A172 (cell line): ENCODE data around the gene USP24. TPM values are rescaled to one million over a fixed set of nuclear protein-coding genes. Genes with fewer than 3 reads are reported as not detected.
A peak's percentile ranks its signal among the peaks of the same experiment; 100 is the strongest.
"Not testable (repeated sequence)": the region's sequence is repeated elsewhere in the genome, so short reads cannot be mapped to it uniquely, and the experiment has no call there.

Experiments
- DNase-seq: peaks from one replicate; pipeline ENCODE4 v3.0.0-alpha.2; 2015; ENCODE audit warnings: low spot score
- total RNA-seq: library from RNA; depleted of rRNA; stranded (reverse); fragments of >200 nt; shearing (Covaris generic); gene quantifications from 2 replicates; pipeline ENCODE4 v1.2.3, GENCODE V29; 2014

The USP24 gene
- total RNA-seq, 1 experiment from 2014 or later, result 22.1 TPM

DNA sequence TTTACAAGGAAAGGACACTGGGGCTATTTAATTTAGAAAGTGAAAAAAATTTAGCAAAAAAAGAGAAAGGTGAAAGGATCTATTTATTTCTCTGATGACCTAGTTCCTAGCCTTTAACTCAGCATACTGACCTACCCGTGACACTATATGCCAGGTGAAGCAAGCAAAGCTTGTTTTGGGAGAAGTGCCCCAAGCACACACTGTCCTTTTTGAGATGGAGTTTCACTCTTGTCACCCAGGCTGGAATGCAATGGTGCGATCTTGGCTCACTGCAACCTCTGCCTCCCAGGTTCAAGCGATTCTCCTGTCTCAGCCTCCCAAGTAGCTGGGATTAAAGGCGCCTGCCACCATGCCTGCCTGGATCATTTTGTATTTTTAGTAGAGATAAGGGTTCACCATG is 14.6 kb upstream of the USP24 start:
- not testable (repeated sequence) for DNase-seq

DNA sequence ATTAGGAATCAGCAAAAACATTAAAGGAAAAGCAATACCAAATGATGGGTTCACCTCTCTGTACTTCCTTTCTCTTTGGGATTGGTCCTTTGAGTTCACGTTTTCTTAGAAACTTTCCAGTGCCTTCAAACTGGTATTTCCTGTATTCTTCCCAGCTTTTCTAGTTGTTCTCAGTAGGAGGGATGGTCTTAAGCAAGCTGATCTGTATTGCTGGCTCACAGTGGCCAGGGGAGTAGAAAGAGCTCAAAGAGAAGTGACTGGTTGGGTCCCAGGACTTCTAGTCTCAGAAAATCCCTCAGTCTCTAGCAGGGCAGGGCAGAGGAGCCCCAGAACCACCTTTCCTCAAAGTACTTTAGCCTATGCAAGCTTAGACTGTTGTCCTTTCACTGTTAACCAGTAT is 10.1 kb upstream of the USP24 start:
- DNase-seq, result no peak

DNA sequence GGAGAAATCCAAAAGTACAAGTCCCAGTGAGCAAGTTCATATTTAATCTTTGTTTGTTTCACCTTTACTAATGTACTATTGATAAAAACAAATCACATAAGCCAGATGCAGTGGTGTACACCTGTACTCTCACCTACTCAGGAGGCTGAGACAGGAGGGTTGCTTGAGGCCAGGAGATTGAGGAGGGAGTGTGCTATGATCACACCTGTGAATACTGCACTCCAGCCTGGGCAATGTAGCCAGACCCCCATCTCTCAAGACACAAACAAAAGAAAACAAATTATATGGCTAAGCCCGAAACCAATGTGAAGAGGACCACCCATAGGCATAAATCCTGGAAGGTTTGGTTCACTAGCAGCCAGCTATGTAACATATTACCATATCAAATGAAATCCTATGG is 9.6 kb upstream of the USP24 start:
- DNase-seq, result no peak

DNA sequence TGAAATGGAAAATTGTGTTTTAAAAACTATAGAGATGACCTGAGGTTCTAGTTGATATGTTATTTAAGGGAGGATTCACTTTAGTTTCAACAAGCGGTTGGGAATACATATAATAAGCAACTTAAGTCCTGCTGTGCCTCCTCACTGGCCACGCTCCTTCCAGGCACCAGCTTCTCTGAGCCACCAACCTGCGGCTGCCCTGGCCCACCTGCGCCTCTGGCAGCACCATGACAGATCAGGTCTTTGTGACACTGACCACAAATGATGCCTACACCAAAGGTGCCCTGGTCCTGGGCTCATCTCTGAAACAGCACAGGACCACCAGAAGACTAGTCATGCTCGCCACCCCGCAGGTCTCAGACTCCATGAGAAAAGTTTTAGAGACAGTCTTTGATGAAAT is 7.0 kb upstream of the USP24 start:
- DNase-seq, result no peak

DNA sequence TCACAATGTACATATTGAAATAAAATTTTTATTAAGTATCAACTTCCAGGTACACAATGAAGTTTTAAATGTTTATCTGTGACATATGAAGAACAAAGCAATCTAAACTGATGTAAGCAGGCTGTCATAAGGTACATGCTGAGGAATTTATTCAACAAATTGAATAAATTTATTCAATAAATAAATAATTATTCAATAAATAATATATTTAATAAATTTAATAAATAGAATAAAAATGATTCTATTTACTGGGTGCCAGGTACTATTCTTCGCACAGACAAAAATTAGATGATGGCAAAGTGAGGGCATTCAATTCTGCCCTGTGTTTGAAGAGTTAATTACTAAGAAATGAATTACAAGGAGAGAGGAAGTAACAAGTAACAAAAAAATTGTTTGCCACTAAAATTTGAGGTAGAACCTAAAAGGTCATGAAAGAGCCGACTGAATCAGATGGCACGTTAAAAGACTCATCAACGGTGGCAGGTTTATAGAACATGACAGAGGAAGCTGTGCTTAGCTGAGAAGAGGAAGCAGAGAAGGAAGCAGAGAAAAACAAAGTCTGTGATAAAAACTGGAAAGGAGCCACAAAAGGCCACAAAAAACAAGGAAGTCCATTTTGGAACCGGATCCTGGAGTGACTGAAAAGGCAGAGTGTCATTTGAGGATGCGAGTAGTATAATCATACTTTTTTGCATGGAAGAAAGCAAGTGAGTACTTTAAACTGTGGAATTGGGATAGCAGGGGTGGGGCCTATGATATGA is 2.2 kb upstream of the USP24 start:
- DNase-seq, result peak; percentile 13

DNA sequence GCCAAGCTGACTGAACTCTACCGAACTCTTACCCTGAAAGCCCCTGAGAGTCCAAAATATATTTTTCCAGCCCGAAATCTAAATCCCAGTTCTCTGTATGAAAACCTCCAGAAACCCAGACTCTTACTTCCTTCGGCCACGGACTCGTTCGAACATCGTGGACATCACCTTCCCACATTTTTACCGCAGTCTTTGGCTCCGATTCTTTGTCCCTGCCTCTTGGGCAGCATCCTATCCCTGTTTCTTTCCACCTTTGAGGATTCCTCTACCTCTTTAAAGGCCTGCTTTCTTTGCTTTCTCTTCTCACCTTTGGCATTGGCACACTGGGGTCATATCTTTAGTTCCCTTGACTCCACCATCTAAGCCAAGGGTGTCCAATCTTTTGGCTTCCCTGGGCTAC is 932 bp upstream of the USP24 start:
- no peak for DNase-seq

DNA sequence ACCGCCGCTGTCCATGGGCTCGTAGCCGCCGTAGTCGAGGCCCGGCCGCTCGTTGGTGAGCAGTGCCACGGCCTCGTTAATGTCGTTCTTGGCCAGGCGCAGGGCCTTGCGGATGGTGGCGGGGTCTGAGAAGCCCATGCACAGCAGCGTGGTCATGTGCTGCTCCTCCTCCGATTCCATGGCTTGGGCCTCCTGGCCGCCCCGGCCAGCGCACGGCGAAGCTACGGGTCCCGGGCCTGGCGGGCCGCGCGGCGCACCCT is 300 bp downstream of the USP24 start:
- DNase-seq, result no peak

DNA sequence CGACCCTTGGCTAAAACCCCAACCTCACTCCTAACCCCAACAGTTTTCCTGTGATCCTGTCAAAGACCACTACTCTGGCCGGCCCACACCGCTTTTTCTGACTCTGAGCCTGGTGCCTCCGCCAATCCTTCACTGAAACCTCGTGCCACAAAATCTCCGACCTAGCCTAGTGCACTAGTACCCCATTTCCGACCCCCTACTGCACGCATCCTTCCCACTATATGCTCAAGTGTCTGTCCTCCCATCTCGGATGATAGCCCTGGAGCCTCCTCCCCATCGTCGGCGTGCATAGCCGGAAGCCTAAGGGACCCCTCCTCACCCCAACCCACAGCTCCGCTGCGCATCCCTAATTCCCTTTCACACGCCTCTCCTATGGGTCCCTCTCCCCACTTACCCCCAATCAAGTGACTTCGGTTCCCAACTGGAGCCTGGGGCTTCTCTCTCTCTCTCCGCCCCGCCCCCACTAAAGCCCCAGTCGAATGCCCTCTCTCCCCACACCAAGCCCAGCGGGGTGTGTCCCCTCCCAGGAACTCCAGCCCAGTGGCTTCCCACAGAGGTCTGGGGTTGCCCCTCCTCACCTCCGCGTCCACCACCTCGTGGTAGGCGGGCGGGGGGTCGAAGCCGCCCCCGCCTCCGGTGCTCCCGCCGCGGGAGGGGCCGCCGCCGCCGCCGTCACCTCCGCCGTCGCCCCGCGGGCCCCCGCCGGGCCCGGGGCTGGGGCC is 791 bp downstream of the USP24 start:
- peak; percentile 8 for DNase-seq

DNA sequence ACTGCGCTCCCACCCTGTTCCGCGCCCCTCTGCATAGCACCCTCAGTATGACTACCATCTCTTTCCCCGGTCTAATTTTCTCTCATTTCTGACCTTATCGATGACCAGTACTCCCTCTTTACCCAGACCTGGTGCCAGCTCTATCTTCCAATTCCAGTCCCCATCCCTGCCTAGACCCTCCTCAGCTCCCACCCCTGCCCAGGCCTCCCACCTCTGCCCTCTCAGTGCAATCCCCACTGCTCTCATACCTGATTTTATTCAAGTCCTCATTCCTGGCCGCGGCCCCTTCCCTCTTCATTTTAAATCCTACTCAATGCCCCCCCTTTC is 1.3 kb downstream of the USP24 start:
- no peak for DNase-seq

DNA sequence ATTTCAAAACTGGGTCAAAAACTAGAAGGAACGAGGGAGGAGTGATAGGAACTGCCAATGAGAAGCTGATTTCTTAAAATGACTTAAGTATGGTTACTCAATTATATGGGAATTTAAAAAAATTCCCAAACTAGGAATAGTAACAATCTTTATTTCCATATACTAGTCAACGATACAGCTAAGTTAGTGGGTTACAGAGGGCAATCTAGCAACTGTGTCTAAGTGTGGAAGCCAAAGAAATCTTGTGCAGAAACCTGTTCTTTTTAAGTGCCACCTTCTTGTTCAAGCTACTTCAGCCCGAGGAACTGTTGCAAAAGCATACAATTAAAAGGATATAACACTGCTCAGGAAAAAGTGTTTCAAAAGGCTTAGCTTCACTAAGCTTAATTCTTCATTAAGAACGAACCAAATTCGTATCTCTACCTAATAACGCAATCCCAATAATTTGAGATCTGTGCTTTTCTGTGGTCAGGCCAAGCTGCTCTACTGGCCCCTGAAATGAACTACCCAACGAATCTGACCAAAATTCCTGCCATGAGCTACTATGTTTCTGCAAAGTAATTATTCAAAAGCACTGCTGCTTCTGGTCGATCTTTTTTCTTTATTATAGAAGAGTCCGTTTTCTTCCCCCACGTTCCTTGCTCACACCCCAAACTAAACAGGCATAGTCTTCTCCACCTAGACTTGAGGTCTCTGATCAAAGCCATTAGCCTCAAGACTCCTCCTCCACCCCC is 1.8 kb downstream of the USP24 start:
- DNase-seq, result no peak

DNA sequence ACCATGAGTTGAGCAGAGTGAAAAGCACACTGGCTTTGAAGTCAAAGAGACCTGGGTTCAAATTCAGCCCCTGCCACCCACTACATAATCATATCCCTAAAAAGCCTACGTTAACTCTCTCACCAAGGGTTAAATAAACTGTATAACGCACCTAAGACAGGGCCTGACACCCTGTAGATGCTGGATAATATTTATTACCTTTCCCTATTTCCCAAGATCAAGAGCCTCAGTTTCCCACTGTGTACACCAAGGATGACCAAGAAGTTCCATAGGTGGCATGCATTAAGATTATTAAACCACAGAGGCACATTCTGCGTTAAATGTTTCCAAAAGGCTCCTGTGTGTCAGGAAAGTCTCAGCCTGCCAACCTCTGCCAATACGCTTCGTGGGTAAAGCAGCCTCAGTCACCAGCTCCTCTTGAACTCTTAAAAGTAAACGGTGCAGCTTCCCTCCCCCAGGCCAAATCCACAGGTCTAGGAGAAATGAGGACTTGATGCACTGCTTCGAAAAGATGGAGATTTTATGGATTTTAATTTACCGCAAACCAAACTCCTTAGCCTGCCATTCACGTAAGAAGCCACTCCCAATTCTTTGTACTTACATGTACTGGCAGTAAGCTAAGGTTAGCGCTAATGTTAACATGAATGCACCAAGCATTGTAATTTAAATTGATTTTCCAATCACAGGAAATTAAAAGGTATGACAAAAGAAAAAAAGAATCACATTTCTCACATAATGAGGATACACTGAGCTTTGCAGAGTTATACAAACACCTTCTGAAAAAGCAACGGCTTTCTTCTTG is 2.6 kb downstream of the USP24 start:
- DNase-seq, result no peak

DNA sequence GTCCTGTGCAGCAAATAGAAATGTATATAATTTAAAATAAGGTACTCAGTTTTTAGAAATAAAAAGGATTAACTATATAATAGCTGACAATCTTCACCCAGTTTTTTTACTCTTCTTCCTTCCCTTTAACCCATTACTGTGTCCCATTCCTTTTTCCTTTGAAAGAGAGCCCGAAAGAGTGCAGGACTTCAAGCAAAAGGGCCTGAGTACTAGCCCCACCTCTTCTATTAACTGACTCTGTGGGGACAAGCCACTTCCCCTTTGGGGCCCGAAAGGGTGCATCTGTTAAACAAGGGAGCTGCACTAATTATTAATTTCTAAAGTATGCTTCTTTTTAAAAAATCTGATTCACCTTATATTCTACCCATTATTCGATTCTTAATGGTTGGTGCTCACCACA is 3.3 kb downstream of the USP24 start:
- no peak for DNase-seq

DNA sequence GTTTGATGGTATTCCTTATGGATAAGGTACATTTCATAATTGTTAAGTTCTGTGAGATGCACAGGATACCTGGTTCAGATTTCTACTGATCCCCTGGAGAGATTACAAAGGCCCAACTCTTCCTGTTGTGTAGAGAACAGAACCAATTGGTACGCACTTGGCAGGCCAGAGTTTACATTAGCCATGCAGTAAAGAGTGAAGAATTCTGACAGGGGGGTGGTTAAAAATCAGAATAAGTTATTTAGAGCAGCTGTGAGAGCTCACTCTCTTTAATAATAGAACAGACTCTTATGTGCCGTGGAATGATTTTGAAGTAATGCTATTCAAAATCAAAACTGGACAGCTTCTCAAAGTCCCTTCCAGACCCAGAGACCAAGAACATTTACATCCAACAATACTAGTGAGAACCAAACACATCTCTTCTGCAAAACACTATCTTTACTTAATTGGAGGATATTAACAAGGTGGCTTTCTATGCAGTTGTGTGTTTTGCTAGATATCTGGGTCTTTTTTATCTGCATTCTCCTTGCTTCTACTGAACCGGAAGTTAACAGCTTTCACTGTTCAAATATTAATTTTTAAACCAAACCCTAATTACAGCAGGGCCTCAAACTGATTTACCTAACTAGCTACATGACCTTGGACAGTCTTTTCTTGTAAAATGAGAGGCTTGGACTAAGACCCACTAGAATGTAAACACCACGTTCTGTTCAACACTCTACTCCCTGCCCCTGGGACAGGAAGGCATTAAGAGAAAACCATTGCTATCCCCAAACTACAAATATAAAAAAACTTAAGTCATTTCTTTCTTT is 4.0 kb downstream of the USP24 start:
- no peak for DNase-seq

DNA sequence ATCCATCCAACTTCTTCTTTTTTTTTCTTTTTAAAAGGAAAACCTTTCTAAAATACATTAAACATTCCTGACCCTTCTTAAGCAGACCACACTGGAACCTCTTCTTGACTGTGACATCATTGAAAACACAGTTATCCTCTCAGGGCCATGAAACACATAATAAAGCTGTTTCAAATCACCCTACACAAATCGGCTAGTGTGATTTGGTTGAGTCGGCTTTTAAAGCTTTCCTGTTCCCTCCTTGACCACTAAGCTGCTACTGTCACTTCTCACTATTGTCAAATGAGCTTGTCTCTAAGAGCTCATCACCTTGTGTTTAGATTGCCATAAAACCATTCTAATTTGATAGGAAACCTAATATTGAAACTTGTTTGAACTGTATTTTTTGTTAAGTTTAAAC is 5.9 kb downstream of the USP24 start:
- DNase-seq, result no peak

DNA sequence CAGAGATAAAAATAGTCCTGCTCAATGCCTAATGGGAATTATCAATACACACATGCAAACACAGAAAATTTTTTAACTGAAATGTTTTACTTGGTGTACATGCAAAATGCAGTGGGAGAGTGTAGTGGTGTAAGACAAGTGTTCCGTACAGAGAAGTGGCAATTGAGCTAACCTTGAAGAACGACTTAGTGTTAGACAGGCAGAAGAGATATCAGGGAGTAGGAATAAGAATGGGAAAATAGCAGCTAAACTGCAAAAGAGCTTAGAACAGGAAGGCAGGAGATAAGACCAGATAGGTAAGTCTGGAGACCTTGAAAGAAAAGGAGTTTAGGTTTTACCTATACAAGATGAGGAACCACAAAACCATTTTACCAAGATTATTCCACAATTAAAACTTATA is 9.0 kb downstream of the USP24 start:
- DNase-seq, result no peak

DNA sequence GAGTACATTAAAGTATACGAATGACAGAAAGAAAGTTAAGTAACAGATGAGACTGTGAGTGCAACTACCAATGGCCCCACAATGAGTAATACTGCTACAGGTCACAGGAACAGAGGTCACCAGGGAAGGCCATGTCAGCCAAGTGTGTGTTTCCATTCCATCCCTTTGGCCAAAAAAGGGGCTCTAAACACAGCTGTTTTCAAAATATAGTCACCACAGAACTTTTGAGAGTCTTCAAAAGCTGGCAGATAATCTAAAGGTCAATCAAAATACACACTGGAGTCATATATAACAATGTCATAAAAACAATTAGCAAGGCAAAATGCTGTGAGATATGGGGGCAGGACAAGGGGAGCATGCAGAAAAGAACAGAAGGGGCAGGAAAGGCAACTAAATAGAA is 10.2 kb downstream of the USP24 start:
- DNase-seq, result no peak

DNA sequence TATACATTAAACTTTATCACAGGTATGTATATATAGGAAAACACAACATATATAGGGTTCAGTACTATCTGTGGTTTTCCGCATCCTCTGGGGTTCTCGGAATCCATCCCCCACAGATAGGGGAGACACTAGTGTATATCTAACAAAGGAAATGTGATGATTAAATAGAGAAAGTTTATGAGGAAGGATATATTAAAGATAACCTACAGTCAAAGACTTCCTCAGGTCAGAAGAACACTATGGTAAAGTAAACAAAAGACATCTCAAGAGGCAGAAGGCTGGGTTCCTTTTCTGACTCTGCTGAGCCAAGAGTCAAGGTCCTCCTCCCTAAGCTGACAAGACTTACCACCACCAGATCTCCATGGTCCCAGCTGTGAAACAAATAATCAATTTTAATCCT is 12.1 kb downstream of the USP24 start:
- DNase-seq, result no peak

DNA sequence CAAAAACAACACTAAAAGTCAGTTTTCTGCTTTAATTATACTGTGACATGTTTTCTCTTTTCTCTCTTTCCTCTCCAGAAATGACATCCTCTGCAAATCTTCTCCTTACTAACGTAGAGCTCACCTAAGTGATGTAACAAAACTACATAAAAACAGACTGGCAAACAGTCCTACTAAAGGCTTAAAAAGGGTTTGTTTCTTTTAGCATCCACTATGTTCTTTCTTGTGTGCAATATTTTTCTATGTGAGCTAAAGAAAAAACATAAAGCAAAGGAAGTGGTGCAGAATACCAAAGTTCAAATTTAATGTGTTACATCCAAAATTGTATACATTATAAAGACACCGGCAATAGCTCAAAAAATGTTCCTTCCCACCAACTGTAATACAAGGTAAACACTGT is 14.5 kb downstream of the USP24 start:
- no peak for DNase-seq

DNA sequence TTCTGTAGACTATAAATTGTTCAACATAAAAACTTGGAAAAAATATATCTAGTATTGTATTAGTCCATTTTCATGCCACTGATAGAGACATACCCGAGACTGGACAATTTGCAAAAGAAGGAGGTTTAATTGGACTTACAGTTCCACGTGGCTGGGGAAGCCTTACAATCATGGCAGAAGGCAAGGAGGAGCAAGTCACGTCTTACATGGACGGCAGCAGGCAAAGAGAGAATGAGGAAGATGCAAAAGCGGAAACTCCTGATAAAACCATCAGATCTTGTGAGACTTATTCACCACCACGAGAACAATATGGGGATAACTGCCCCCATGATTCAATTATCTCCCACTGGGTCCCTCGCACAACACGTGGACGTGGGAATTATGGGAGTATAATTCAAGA is 15.4 kb downstream of the USP24 start:
- not testable (repeated sequence) for DNase-seq

DNA sequence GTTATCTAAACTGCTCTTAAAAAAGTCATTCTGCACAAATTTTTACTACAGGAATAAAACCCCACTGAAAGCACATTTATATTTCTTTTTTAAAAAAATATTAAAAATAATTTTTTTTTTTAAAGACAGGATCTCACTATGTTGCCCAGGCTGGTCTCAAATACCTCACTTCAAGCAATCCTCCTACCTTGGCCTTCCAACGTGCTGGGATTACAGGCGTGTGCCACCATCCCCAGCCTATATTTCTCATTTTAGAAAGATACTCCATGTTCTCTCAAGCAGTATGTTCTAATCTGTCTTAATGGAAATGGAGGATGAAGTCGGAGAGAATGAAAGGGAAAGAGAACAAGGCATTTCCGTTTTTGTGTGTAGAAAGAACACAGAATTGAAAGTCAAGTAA is 17.1 kb downstream of the USP24 start:
- DNase-seq, result no peak

DNA sequence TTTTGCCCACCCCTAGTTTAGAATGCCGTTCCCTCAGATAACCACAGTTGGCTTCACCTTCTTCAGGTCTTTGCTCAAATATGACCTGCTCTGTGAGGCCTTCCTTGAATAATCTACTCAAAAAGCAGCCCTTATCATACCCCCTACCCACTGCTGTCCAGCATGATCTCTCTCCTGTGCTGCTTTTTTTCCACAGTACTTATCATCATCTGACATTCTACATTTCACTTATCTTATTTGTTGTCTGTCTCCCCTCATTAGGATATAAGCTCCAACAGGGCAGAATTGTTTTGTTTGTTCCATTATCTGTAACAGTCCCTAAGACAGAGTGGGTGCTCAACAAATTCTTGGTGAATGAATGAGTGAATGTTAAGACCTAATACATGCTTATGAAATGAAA is 18.1 kb downstream of the USP24 start:
- DNase-seq, result no peak
